Measurements from ENCODE around the gene ARL6IP5. TPM values are rescaled to one million over a fixed set of nuclear protein-coding genes. Genes with fewer than 3 reads are reported as not detected.

Gene ARL6IP5
- total RNA-seq, 4 donors from 2014 or later: 65.2 to 146 (median 98.2) TPM

DNA sequence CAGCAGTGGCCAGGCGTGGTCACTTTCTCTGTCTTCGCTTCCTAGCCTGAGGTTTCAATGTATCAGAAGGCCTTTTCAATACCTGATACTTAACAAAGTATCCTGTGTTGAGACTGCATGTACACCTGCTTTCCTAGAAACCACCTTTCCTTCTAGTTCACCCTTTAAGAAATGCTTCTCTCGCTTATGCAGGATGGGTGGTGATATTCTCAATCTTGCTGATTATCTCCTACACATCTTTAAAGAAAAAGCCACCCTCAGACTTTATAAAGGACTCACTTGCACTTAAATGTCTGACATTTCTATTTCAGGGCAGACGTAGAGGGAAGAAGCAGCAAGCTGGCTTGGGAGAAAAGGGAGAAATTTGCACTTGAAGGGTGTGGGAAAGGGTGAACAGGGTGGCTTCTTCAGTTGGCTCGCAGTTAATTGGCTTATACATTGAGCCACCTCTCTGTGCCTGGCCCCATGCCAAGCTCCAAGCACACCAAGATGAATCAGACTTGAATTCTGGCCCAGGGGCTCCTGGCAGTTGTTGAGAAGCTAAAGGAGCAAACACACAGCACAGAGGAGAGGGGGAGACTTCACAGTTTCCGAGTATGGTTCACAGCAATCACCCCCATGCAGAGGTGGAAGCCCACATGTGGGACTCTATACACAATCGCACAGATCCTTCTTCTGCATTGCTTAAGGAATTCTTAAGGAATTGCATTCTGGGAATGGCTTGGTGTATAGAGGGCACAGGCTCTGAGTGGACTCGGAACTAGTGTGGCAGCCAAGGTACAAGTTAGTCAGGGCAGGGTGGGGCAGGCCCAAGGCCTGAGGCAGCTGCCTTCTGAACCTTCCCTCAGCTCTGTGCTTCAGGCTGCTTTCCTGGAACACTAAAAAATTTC, 1.3 kb downstream of the ARL6IP5 start:
- peak; percentile 80 to 83 for DNase-seq
- Histone ChIP-seq H3K27ac (peak overlapping the region; percentile 80 to 95 (median 94)), H3K9me3 (no peaks in the 10 kb centered on the region), H3K4me3 (replicated peaks in 1 of 3) (peak overlapping the region; percentile 71 to 88 (median 82)), H3K27me3 (no peaks in the 10 kb centered on the region), H3K36me3 (no peaks in the 10 kb centered on the region), H3K4me1 (peaks cover 42 to 78% of the 10 kb centered on the region in 2 donors)
- 4 to 10% methylated on average over 8 of the region's 8 CpGs for WGBS, 2 donors
- intact Hi-C loops (cut with DNase I): no loop called here
- TF ChIP-seq POLR2A (IDR thresholded peaks at IDR 0.05): peak in 1 of 2 donors; percentile 34
- TF ChIP-seq, protein P1, sequence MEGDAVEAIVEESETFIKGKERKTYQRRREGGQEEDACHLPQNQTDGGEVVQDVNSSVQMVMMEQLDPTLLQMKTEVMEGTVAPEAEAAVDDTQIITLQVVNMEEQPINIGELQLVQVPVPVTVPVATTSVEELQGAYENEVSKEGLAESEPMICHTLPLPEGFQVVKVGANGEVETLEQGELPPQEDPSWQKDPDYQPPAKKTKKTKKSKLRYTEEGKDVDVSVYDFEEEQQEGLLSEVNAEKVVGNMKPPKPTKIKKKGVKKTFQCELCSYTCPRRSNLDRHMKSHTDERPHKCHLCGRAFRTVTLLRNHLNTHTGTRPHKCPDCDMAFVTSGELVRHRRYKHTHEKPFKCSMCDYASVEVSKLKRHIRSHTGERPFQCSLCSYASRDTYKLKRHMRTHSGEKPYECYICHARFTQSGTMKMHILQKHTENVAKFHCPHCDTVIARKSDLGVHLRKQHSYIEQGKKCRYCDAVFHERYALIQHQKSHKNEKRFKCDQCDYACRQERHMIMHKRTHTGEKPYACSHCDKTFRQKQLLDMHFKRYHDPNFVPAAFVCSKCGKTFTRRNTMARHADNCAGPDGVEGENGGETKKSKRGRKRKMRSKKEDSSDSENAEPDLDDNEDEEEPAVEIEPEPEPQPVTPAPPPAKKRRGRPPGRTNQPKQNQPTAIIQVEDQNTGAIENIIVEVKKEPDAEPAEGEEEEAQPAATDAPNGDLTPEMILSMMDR (IDR thresholded peaks at IDR 0.05): no peak

DNA sequence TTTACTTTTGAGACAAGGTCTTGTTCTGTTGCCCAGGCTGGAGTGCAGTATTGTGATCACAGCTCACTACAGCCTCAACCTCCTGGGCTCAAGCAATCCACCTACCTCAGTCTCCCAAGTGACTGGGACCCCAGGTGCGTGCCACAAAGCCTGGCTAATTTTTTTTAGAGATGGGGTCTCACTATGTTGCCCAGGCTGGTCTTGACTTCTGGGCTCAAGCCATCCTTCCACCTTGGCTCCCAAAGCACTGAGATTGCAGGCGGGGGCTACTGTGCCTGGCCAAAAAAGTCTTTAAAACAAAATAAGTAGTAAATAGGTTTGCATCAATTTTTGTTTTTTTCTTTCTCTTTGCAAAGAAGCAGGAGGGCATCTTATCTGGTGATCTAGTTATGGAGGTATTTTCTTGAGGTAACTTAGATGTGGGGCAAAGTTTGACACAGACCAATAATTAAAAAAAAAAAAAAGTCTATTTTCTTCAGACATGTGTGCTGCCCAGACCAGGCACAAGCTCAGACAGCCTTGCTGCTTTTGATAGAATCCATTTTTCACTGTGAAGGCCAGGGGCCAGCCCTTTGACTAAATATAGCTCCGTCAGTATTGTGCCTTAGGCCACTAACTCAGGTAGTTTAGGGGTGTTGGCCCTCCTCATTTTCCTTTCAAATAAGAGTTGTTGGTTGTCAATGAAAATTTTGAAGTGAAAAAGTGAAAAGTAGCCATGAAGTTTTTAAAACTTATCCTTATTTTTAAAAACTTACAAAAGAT, 2.5 kb downstream of the ARL6IP5 start:
- no peak for DNase-seq
- 95 to 96% methylated on average over 3 of the region's 3 CpGs for WGBS, 2 donors
- intact Hi-C loops (cut with DNase I): no loop called here
- Histone ChIP-seq H3K27ac (peak overlapping the region; percentile 80 to 95 (median 94)), H3K36me3 (no peaks in the 10 kb centered on the region), H3K4me3 (replicated peaks in 1 of 3) (peak overlapping the region in 1 of 3 donors; percentile 82), H3K27me3 (no peaks in the 10 kb centered on the region), H3K4me1 (peaks cover 52 to 84% of the 10 kb centered on the region in 2 donors), H3K9me3 (no peaks in the 10 kb centered on the region)
- TF ChIP-seq, protein P1 (IDR thresholded peaks at IDR 0.05): no peak
- no peak for TF ChIP-seq POLR2A (IDR thresholded peaks at IDR 0.05)

DNA sequence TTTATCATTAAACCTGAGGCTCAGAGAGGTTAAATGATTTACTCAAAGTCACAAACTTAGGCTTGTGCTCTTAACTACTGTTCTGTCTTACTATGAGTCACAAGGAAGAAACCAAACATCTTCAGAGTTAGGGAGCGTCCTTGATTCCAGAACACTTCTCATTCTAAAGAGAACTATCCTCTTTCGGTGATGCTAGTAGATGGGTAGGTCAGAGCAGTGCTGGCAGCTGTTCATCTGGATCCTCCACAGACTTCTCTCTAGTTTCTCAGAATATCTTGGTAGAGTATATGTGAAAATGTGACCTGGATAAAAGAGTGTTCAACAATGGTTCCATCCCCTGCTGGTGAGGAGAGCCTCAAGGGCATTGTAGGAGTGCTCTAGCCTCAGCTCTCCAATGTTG, 3.3 kb downstream of the ARL6IP5 start:
- no peak for TF ChIP-seq POLR2A (IDR thresholded peaks at IDR 0.05)
- TF ChIP-seq, protein P1 (IDR thresholded peaks at IDR 0.05): no peak
- Histone ChIP-seq H3K4me1 (peaks cover 57 to 84% of the 10 kb centered on the region in 2 donors), H3K27me3 (no peaks in the 10 kb centered on the region), H3K36me3 (no peaks in the 10 kb centered on the region), H3K27ac (no peak overlapping the region), H3K4me3 (replicated peaks in 1 of 3) (no peak overlapping the region), H3K9me3 (no peaks in the 10 kb centered on the region)
- intact Hi-C loops (cut with DNase I): no loop called here
- WGBS, 2 donors: 58 to 72% methylated on average over 2 of the region's 2 CpGs
- no peak for DNase-seq

DNA sequence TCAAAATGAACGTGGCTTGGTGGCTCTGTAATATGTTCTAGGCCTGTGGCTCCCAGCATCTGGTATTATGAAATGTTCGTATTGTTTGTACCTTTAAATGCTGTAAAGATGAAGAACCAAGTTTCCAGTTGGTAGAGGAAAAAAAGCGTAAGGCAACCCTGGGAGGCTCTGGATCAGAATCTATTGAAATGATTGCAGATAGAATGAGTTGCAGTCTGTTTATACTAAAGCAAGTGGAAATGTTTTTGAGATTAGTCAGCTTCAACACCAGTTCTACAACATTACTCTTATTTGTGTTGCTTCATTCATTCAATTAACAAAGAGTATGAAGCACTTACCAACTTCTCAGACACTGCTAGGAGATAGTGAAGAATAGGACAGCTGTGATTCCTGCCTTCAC, 5.3 kb downstream of the ARL6IP5 start:
- WGBS, 2 donors: 81 to 83% methylated on average over 3 of the region's 3 CpGs
- H3K4me3 ChIP-seq (replicated peaks in 1 of 3): no peak overlapping the region
- intact Hi-C loops (cut with DNase I): no loop called here
- no peak for DNase-seq
- peaks cover 55 to 86% of the 10 kb centered on the region in 2 donors for H3K4me1 ChIP-seq
- no peaks in the 10 kb centered on the region for H3K9me3 ChIP-seq
- TF ChIP-seq, protein P1 (IDR thresholded peaks at IDR 0.05): no peak
- TF ChIP-seq POLR2A (IDR thresholded peaks at IDR 0.05): no peak
- H3K27ac ChIP-seq: no peak overlapping the region
- no peaks in the 10 kb centered on the region for H3K36me3 ChIP-seq
- no peaks in the 10 kb centered on the region for H3K27me3 ChIP-seq

Measured in thyroid gland (tissue), 4 donors.